HepG2 (cell line): ENCODE results near the gene WDR47. TPM values are rescaled to one million over a fixed set of nuclear protein-coding genes. Genes with fewer than 3 reads are reported as not detected.

ENCODE experiments used
- ATAC-seq: fragments of 200-7000 bp; cut with Tn5 transposase; 3 replicates; pipeline ENCODE4 v1.9.1; 2020; ENCODE audit warnings: mild to moderate bottlenecking, moderate library complexity
- BruUV-seq: library from RNA; stranded (reverse); fragments of 400-500 nt; replicated peaks from 2 replicates; lab custom pipeline; 2021; lab: Mats Ljungman, UMichigan
- CTCF ChIA-PET: fragments of 300-600 bp; formaldehyde crosslinking; extraction: SDS; loops from one replicate; lab custom pipeline; 2021; ENCODE audit warnings: low total read pairs, inconsistent platforms, low intra/inter-chr PET ratio; lab: Yijun Ruan, JAX
- POLR2A ChIA-PET: fragments of 350-600 bp; sonication (Branson Sonifier 250); formaldehyde crosslinking; loops from one replicate; lab custom pipeline; 2020; ENCODE audit warnings: antibody characterized with exemption, inconsistent platforms; lab: Yijun Ruan, JAX
- DNase-seq: peaks from one replicate; pipeline ENCODE4 v3.0.0-alpha.2; 2015; ENCODE audit warnings: low spot score
- FAIRE-seq: peaks from 3 replicates; lab custom pipeline; 2011; peaks lifted over from hg19 to GRCh38; lab: Jason Lieb, UNC
- H2AFZ ChIP-seq: one replicate; pipeline ENCODE4 v1.6.1; 2011; ENCODE audit warnings: low read length, inconsistent platforms
- H3K27ac ChIP-seq: fragments of 300-600 bp; 3 replicates; pipeline ENCODE4 v1.8.0; 2011; ENCODE audit warnings: mixed run types, mild to moderate bottlenecking, mixed read lengths, low read length, inconsistent platforms; ENCODE audit not compliant: insufficient read depth; ENCODE audit errors: extremely low read length
- H3K27me3 ChIP-seq, 2 experiments: fragments of 200-600 bp in 1 of 2; 2 replicates in 1 of 2; 3 replicates in 1 of 2; pipeline versions ENCODE4 v1.6.0 to v1.8.0; 2011; ENCODE audit warnings: low read length in 2 of 2, mild to moderate bottlenecking in 2 of 2, moderate library complexity in 2 of 2, inconsistent platforms in 1 of 2; ENCODE audit not compliant: insufficient read depth in 2 of 2, control insufficient read depth in 1 of 2
- H3K36me3 ChIP-seq, 2 experiments: fragments of 200-600 bp in 1 of 2; replicated peaks in 1 of 2; 2 replicates in 1 of 2; 3 replicates in 1 of 2; pipeline versions ENCODE4 v1.5.1 to v1.8.0; 2011; ENCODE audit warnings: low read length in 2 of 2, inconsistent platforms in 1 of 2; ENCODE audit not compliant: insufficient read depth in 2 of 2, control insufficient read depth in 1 of 2
- H3K4me1 ChIP-seq: 2 replicates; pipeline ENCODE4 v1.5.1; 2012; ENCODE audit warnings: low read length, inconsistent platforms; ENCODE audit not compliant: insufficient read depth
- H3K4me2 ChIP-seq: 2 replicates; pipeline ENCODE4 v1.6.0; 2011; ENCODE audit warnings: low read depth, low read length, inconsistent platforms
- H3K4me3 ChIP-seq, 3 experiments: fragments of 200-600 bp in 1 of 3; sonication (generic), shearing (Covaris generic) in 1 of 3; replicated peaks in 1 of 3; 2 replicates each; pipeline ENCODE4 v1.5.1; 2011 to 2016; ENCODE audit warnings: low read length in 3 of 3, inconsistent platforms in 2 of 3, low read depth in 2 of 3, mild to moderate bottlenecking in 2 of 3, control low read depth in 1 of 3, mixed read lengths in 1 of 3; ENCODE audit not compliant: insufficient read depth in 1 of 3
- H3K79me2 ChIP-seq: one replicate; pipeline ENCODE4 v1.6.1; 2011; ENCODE audit warnings: low read length, inconsistent platforms; ENCODE audit not compliant: insufficient read depth
- H3K9ac ChIP-seq: 2 replicates; pipeline ENCODE4 v1.6.0; 2011; ENCODE audit warnings: mild to moderate bottlenecking, low read depth, low read length, inconsistent platforms; ENCODE audit not compliant: insufficient read depth
- H3K9me3 ChIP-seq: 2 replicates; pipeline ENCODE4 v1.5.1; 2012; ENCODE audit warnings: mild to moderate bottlenecking, low read length
- H4K20me1 ChIP-seq: 2 replicates; pipeline ENCODE4 v1.6.0; 2011; ENCODE audit warnings: inconsistent platforms, mild to moderate bottlenecking, low read length, moderate library complexity; ENCODE audit not compliant: insufficient read depth
- EED ChIP-seq: sonication (generic); formaldehyde crosslinking; IDR thresholded peaks from 2 replicates; pipeline ENCODE4 v1.5.0; 2020; ENCODE audit warnings: mild to moderate bottlenecking, missing genetic modification reagents
- HNRNPLL ChIP-seq: fragments of 200-400 bp; formaldehyde crosslinking; IDR thresholded peaks from 2 replicates; pipeline ENCODE4 v1.6.1; 2017; ENCODE audit warnings: mild to moderate bottlenecking, low read depth, low read length; ENCODE audit not compliant: poor library complexity, severe bottlenecking
- REXO4 ChIP-seq: sonication (generic); formaldehyde crosslinking; IDR thresholded peaks from 2 replicates; pipeline ENCODE4 v1.8.0; 2022; ENCODE audit warnings: missing genetic modification reagents, mild to moderate bottlenecking, borderline replicate concordance
- SKI ChIP-seq: fragments of 450-650 bp; IDR thresholded peaks from one replicate; pipeline ENCODE4 v1.6.1; 2018; ENCODE audit warnings: mild to moderate bottlenecking; ENCODE audit not compliant: partially characterized antibody
- TMF1 ChIP-seq: sonication (generic); formaldehyde crosslinking; IDR thresholded peaks from 2 replicates; pipeline ENCODE4 v1.8.1; 2022; ENCODE audit warnings: low read depth, missing genetic modification reagents
- TOE1 ChIP-seq: sonication (generic); formaldehyde crosslinking; IDR thresholded peaks from 2 replicates; pipeline ENCODE4 v1.4.0; 2020; ENCODE audit warnings: mild to moderate bottlenecking, missing genetic modification reagents
- ZBTB7A ChIP-seq: sonication (generic); formaldehyde crosslinking; IDR thresholded peaks from 2 replicates; pipeline ENCODE4 v1.8.0; 2022; ENCODE audit warnings: mild to moderate bottlenecking, missing genetic modification reagents
- ZFP1 ChIP-seq: IDR thresholded peaks from 2 replicates; pipeline ENCODE4 v1.6.1; 2016
- ZKSCAN8 ChIP-seq: IDR thresholded peaks from 2 replicates; pipeline ENCODE4 v1.6.1; 2016; ENCODE audit warnings: borderline replicate concordance, missing genetic modification reagents, missing compliant biosample characterization
- ZNF460 ChIP-seq: sonication (generic); formaldehyde crosslinking; IDR thresholded peaks from 2 replicates; pipeline ENCODE4 v1.5.1; 2020; ENCODE audit warnings: missing genetic modification reagents, mild to moderate bottlenecking, borderline replicate concordance
- ZNF550 ChIP-seq: sonication (generic); formaldehyde crosslinking; IDR thresholded peaks from 2 replicates; pipeline ENCODE4 v1.4.0; 2020; ENCODE audit warnings: mild to moderate bottlenecking, missing genetic modification reagents, borderline replicate concordance
- ZNF577 ChIP-seq: sonication (generic); formaldehyde crosslinking; IDR thresholded peaks from 2 replicates; pipeline ENCODE4 v1.4.0; 2020; ENCODE audit warnings: mild to moderate bottlenecking, low read depth, missing genetic modification reagents, borderline replicate concordance
- ZNF737 ChIP-seq: sonication (generic); formaldehyde crosslinking; IDR thresholded peaks from 2 replicates; pipeline ENCODE4 v1.5.0; 2020; ENCODE audit warnings: missing genetic modification reagents, mild to moderate bottlenecking, borderline replicate concordance
- ZNF746 ChIP-seq: sonication (generic); formaldehyde crosslinking; IDR thresholded peaks from 2 replicates; pipeline ENCODE4 v1.8.0; 2022; ENCODE audit warnings: mild to moderate bottlenecking, missing genetic modification reagents
- WGBS: methylation state at CpG from one replicate; pipeline ENCODE4 v1.1.6; 2017; ENCODE audit warnings: low lambda C conversion rate; 5-methylcytosine and 5-hydroxymethylcytosine counted together
- in situ Hi-C: cut with HindIII; loops from 2 replicates; pipeline ENCODE4 v1.10.0; 2017; ENCODE audit warnings: low pct_unique_long_range_greater_than_20kb; ENCODE audit not compliant: extremely low pct_ligation_motif_present
- intact Hi-C: fragments of 100-400 bp; cut with micrococcal nuclease; formaldehyde crosslinking; loops from one replicate; pipeline ENCODE4 v1.10.0; 2022; ENCODE audit not compliant: unreplicated experiment
- polyA plus RNA-seq, 8 experiments: library from polyadenylated mRNA; depleted of rRNA in 3 of 8; stranded (reverse) in 7 of 8; unstranded in 1 of 8; fragments of >200 nt; fragmentation: Illumina TruSeq in 4 of 8; extraction: Trizol in 4 of 8; gene quantifications; 2 replicates each; pipeline versions ENCODE4 v1.2.1 to v1.2.3, GENCODE V29; 2011 to 2016; ENCODE audit warnings: low read depth in 4 of 8, missing spikeins in 1 of 8, mixed read lengths in 1 of 8; ENCODE audit not compliant: insufficient read depth in 1 of 8
- total RNA-seq, 5 experiments: library from RNA; depleted of rRNA; stranded (reverse); fragments of >200 nt; fragmentation: Illumina TruSeq; extraction: Trizol; gene quantifications; 2 replicates each; pipeline ENCODE4 v1.2.3, GENCODE V29; 2016; ENCODE audit warnings: low read depth in 1 of 5
- TF ChIP-seq, protein P1 (sequence below): sonication (generic); formaldehyde crosslinking; IDR thresholded peaks from 2 replicates; pipeline ENCODE4 v1.4.0; 2020; ENCODE audit warnings: missing genetic modification reagents, borderline replicate concordance
- TF ChIP-seq, protein P2 (sequence below): conservative IDR thresholded peaks from 2 replicates; pipeline ENCODE4 v1.6.1; 2018; ENCODE audit warnings: missing genetic modification reagents

The WDR47 gene
- total and polyA plus RNA-seq, 2 of the 13 experiments (the other 11 are each of a cell fraction or from before 2014, with no cell fraction given), result 4.3 to 5.9 TPM

DNA sequence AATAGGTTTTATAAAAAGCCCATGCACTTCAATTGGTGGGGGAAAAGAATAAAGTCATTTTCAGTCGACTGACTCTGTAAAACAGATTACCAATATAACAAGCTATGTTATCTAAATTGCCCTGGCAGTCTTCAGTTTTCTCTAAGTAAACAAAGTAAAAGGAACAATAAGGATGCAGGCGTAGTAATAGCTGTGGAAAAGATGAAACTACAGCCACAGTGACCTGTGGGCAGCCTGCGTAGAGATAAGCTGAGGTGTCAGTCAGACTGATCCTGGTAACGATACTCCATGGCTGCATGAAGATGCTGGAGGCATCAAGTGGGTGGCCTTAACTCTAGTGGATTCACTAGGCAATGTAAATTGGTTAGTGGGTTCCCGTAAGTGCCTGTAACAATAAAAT, 108.0 kb downstream of the WDR47 start:
- no peak overlapping the region for H3K9ac ChIP-seq

More for the DNA sequence above, 108.0 kb downstream of the WDR47 start:
- intact Hi-C loops (no loop called here), in situ Hi-C loops (no loop called here)
- no TSS peak for BruUV-seq
- Histone ChIP-seq H3K79me2 (no peaks in the 10 kb centered on the region), H3K36me3 (peaks cover 20 to 78% of the 10 kb centered on the region in 2 experiments), H2AFZ (no peak overlapping the region), H3K9me3 (no peaks in the 10 kb centered on the region), H3K4me2 (no peak overlapping the region), H3K27ac (no peak overlapping the region), H4K20me1 (no peaks in the 10 kb centered on the region), H3K4me1 (no peaks in the 10 kb centered on the region), H3K27me3 (no peaks in the 10 kb centered on the region), H3K4me3 (no peak overlapping the region)
- FAIRE-seq, result no peak
- ATAC-seq, result no peak
- WGBS, result 96% methylated on average over 5 of the region's 5 CpGs
- CTCF ChIA-PET, result no interaction called here
- no peak for DNase-seq
- TF ChIP-seq ZFP1 (CRISPR knock-in tag), result no peak
- no peak for TF ChIP-seq ZNF737 (CRISPR knock-in tag)
- TF ChIP-seq TMF1 (CRISPR knock-in tag), result no peak
- no peak for TF ChIP-seq ZNF460 (CRISPR knock-in tag)
- no peak for TF ChIP-seq HNRNPLL
- TF ChIP-seq TOE1 (CRISPR knock-in tag), result no peak
- TF ChIP-seq REXO4 (CRISPR knock-in tag), result no peak
- no peak for TF ChIP-seq EED (CRISPR knock-in tag)
- TF ChIP-seq ZNF746 (CRISPR knock-in tag), result no peak
- TF ChIP-seq ZKSCAN8, result no peak
- TF ChIP-seq ZNF577 (CRISPR knock-in tag), result no peak
- TF ChIP-seq, protein P1, sequence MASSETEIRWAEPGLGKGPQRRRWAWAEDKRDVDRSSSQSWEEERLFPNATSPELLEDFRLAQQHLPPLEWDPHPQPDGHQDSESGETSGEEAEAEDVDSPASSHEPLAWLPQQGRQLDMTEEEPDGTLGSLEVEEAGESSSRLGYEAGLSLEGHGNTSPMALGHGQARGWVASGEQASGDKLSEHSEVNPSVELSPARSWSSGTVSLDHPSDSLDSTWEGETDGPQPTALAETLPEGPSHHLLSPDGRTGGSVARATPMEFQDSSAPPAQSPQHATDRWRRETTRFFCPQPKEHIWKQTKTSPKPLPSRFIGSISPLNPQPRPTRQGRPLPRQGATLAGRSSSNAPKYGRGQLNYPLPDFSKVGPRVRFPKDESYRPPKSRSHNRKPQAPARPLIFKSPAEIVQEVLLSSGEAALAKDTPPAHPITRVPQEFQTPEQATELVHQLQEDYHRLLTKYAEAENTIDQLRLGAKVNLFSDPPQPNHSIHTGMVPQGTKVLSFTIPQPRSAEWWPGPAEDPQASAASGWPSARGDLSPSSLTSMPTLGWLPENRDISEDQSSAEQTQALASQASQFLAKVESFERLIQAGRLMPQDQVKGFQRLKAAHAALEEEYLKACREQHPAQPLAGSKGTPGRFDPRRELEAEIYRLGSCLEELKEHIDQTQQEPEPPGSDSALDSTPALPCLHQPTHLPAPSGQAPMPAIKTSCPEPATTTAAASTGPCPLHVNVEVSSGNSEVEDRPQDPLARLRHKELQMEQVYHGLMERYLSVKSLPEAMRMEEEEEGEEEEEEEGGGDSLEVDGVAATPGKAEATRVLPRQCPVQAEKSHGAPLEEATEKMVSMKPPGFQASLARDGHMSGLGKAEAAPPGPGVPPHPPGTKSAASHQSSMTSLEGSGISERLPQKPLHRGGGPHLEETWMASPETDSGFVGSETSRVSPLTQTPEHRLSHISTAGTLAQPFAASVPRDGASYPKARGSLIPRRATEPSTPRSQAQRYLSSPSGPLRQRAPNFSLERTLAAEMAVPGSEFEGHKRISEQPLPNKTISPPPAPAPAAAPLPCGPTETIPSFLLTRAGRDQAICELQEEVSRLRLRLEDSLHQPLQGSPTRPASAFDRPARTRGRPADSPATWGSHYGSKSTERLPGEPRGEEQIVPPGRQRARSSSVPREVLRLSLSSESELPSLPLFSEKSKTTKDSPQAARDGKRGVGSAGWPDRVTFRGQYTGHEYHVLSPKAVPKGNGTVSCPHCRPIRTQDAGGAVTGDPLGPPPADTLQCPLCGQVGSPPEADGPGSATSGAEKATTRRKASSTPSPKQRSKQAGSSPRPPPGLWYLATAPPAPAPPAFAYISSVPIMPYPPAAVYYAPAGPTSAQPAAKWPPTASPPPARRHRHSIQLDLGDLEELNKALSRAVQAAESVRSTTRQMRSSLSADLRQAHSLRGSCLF (CRISPR knock-in tag), result no peak
- TF ChIP-seq SKI, result no peak
- TF ChIP-seq, protein P2, sequence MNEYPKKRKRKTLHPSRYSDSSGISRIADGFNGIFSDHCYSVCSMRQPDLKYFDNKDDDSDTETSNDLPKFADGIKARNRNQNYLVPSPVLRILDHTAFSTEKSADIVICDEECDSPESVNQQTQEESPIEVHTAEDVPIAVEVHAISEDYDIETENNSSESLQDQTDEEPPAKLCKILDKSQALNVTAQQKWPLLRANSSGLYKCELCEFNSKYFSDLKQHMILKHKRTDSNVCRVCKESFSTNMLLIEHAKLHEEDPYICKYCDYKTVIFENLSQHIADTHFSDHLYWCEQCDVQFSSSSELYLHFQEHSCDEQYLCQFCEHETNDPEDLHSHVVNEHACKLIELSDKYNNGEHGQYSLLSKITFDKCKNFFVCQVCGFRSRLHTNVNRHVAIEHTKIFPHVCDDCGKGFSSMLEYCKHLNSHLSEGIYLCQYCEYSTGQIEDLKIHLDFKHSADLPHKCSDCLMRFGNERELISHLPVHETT (CRISPR knock-in tag), result no peak
- no peak for TF ChIP-seq ZNF550 (CRISPR knock-in tag)
- no peak for TF ChIP-seq ZBTB7A (CRISPR knock-in tag)
- POLR2A ChIA-PET, result no interaction called here
